ENCODE results near the gene SLC8B1.

Gene SLC8B1

DNA sequence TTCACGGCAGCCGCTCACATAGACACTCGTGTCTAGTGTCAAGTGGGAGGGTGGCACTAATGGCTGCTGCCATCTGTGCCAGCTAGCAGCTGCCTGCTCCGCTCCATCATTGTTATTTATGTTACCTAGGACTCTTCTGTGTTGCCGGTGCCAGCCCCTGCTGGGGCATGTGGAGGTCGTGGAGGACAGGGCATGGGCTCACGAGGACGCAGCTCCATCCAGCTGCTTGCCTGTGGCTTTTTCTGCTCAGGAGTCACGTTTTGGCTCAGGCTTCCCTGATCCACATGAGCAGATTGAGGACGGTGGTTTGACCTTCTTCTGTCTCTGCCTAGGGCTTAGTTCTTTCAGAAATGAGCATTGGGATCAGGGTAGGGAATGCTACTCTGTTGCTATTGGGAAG is 82.4 kb downstream of the SLC8B1 start:
- no peak for DNase-seq (ENCODE audit: low read depth, low spot score)
- no peak overlapping the region for H3K27ac ChIP-seq

DNA sequence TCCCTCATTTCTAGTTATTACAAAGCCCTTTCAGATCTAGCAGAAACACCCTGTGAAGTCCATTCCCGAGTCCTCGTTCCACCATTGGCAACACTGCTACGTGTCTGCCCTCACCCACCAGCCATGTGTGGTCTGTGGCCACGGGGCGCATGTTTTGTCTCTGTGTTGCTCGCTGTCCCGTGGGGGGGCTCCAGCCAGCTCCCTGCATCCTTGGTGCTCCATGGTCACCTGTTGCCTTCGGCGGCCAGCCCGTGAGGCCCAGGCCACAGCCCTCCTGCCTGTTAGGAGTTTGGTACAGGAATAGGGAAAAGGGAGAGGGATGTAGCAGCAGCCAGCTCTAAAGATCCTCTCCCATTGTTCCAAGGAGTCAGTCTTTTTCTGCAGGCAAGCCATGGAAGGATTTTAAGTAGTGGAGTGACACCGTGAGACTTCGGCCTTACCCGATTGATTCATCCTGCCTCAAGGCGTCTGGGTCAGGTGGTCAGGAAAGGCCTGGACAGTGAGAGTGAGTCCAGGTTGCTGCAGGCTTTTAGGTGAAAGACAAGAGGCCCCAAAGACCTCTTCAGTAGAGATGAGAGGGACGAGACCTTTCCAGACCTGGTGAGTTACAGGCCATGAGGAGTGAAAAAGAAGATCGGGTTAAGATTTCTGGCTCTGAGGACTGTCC is 83.4 kb downstream of the SLC8B1 start:
- DNase-seq (ENCODE audit: low read depth, low spot score), result no peak
- no peak overlapping the region for H3K27ac ChIP-seq

DNA sequence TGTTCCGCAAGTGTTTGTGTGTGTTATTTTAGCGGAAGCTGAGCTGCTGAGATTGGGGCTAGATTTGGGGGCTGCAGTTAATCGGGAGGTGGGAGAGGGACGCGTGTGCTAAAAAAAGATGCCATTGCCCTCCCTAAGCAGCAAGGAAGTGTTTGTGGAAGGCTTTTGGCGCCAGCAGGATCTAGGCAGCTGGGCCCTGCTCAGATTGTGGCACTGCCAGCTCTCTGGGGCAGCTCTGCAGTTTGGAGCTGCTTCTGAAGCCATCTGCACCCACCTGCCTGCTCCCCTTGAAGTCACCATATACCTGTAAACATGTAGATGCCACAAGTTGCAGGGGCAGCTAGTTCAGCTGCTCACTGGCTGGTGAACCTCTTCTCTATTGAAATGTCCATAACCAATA is 84.9 kb downstream of the SLC8B1 start:
- no peak overlapping the region for H3K27ac ChIP-seq

DNA sequence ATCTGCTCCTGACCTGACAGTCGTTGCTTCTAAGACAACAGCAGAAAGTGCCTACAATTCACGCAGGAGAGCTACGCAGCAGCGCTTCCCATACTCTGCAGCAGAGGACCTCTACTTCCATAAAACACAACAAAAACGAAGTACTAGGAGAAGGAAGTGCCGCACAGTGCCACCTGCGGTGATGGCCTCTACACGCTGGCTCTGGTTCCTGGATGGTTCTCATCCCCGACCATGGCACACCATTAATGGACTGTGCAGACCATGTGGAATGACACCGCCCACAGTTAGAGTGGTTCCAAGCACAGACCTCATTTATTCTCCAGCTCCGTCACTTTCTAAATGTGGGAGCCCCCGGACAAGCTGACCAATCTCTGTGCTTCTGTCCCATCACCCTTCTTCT is 85.4 kb downstream of the SLC8B1 start:
- no peak for DNase-seq (ENCODE audit: low read depth, low spot score)
- H3K27ac ChIP-seq, result no peak overlapping the region

More for the DNA sequence above, 84.9 kb downstream of the SLC8B1 start:
- DNase-seq (ENCODE audit: low read depth, low spot score), result no peak

DNA sequence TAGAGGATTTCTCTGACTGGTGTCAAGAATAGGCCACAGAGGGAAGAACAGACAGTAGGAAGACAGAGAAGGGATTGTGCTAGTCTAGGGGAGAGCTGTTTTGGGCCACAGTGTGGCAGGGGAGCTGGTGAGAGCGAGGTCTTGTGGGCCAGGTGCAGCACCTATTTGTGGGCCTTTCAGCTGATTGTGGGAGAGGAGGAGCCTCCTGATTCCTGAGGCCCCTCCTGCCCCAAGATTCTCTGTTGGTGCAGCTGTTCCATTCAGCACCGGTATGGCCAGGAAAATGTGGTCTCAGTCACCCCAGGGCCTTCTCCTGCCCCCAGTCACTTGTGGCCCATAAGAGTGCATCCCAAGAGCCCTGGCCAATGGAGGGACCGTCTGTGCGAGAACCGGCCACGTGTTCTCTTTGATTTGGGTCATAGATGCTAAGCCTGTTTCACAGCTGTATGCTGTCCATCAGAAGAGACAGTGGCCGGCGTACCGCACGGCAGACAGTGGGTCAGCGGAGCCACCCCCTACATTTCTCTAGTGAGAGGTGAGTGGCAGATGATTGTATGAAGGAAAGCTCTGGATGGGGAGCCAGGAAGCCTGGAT is 86.0 kb downstream of the SLC8B1 start:
- H3K27ac ChIP-seq, result no peak overlapping the region
- no peak for DNase-seq (ENCODE audit: low read depth, low spot score)

Measured in epithelial cell of prostate (primary cell).